Activated CD4-positive, CD25-positive, alpha-beta regulatory T cell treated with anti-CD3 and anti-CD28 coated beads, Interleukin-2, amount 50 U/mL, for 72 hours (primary cell): ENCODE data around the gene GARNL3.
A peak's percentile ranks its signal among the peaks of the same experiment; 100 is the strongest.

Experiments
- DNase-seq: peaks from one replicate; pipeline ENCODE4 v3.0.0; 2021

Gene GARNL3

DNA sequence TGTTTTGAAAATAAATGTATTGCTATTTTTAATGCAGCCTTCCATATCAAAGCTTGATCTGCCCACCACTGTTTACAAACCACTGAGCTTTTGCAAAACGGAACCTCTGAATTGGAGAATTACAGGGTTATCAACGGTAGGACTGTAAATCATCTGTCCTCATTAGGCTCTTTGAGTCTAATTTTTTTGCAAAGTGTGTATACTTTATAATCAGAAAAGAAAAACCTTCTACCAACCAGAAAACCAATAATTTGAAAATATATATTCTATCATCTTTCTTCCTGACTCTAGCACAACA is 125.6 kb downstream of the GARNL3 start:
- DNase-seq: no peak

GRCh38 chr9:127390563-127390962 is 126.0 kb downstream of the GARNL3 start:
- DNase-seq: no peak

- no peak for DNase-seq
Observed at GRCh38 chr9:127392166-127392565, 127.6 kb downstream of the GARNL3 start.

- no peak for DNase-seq
Observed at GRCh38 chr9:127392976-127393375, 128.4 kb downstream of the GARNL3 start.

GRCh38 chr9:127393645-127394044 is 129.1 kb downstream of the GARNL3 start:
- DNase-seq: no peak

DNA sequence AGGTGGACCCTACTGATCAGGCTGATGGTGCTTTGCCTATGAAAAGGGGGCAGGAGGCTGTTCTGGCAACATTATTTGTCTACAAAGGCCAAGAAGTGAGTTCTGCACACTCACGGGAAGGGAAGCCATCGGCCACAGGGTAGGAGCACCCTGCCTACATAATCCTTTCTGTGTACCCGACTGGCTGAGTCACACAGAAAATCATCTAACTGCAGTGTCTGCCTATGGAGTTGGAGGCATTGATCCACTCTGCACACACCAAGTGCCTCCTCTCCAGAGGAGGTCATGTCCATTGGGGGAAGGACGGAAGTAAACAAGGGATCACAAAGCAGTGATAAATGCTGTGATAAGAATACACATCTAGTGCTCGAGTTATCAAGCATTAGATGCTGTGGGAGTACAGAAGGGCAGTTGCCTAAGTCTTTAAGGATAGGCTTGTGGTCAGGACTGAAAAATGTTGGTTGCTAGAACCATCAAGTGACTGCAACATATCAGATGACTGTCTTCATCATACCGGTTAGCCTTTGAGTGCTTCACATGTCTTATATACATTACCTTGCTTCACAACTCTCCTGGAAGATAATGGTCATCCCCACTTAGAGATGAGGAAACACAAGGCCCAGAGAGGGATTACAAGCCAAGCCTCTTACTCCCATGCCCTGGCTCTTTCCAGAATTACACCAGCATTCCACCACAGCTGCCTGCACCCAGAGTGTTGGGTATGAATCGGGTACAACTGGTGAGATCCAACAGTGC is 131.1 kb downstream of the GARNL3 start:
- DNase-seq: no peak

GRCh38 chr9:127396253-127396807 is 131.8 kb downstream of the GARNL3 start:
- no peak for DNase-seq

- DNase-seq: peak; percentile 90
Observed at GRCh38 chr9:127396808-127397645, 132.5 kb downstream of the GARNL3 start, which contains the start of gene SLC2A8. TSS of gene SLC2A8 (plus strand) at chr9:127397169. CDS start at chr9:127397231, 62 bp downstream.

GRCh38 chr9:127397646-127398274 is 133.2 kb downstream of the GARNL3 start:
- no peak for DNase-seq

DNA sequence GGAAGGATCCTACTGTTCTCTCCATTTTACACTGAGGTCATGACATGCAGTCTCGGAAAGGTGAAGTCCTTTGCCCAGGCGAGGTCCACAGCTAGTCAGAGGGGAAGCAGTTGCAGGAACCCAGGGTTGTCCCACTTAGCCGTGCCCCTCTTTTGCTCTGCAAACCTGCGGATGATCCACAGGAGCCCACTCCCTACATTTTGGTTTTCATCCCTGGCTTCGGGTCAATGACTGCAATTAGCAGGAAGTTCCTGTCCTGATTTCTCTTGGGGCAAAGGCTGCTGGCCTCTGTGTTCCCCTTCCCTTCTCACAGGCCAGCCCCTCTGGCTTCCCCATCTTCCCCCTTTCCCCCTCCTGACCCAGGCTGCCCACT is 133.7 kb downstream of the GARNL3 start:
- DNase-seq: no peak

DNA sequence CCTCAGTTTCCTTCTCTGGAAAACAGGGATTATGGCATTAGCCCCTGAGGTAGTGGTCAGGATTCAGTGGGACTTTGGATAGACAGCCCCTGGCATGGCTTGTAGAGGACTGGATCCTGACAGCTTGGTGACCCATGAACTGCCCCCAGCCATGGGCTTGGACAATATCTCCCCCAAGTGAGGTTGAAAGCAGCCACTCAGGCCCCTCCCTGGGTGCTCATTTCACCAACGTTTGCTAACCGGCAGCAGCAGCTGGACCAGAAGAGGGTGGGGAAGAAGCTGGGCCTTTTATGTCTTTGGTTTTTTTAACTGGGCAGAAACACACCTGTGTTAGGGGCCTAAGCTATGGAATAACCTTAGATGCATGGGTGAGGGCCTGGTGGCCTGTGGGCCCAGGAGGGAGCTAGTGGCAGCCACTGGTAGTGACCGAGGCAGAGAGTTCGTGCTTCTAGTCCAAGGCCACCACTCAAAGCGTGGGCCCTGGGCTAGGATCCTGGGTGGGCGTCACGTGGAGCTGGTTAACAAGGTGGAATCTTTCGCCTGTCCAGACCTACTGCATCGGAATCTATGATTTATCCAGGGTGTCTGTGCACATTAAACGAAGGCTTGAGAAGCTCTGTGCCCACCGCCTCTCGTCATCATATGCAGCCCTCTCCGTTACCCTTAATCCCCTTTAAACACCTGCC is 134.3 kb downstream of the GARNL3 start:
- no peak for DNase-seq

DNA sequence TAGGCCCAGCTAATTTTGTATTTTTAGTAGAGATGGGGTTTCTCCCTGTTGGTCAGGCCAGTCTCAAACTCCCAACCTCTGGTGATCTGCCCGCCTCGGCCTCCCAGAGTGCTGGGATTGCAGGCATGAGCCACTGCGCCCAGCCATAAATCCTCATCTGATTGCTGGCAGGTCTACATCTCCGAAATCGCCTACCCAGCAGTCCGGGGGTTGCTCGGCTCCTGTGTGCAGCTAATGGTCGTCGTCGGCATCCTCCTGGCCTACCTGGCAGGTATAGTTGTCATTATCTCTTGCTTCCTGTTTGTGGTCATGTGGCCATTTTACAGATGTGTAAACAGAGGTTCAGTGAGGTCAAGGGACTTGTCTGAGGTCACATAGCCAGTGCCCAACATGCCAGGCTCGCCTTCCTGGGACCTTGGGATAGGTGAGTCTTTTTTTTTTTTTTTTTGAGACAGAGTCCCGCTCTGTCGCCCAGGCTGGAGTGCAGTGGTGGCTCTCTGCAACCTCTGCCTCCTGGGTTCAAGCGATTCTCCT is 135.2 kb downstream of the GARNL3 start:
- DNase-seq: no peak

- DNase-seq: no peak
Observed at GRCh38 chr9:127402401-127403090, 138.0 kb downstream of the GARNL3 start.

GRCh38 chr9:127403507-127404192 is 139.1 kb downstream of the GARNL3 start:
- DNase-seq: no peak

- no peak for DNase-seq
Observed at GRCh38 chr9:127404631-127405030, 140.1 kb downstream of the GARNL3 start.

- DNase-seq: no peak
Observed at GRCh38 chr9:127405344-127406125, 141.0 kb downstream of the GARNL3 start.

DNA sequence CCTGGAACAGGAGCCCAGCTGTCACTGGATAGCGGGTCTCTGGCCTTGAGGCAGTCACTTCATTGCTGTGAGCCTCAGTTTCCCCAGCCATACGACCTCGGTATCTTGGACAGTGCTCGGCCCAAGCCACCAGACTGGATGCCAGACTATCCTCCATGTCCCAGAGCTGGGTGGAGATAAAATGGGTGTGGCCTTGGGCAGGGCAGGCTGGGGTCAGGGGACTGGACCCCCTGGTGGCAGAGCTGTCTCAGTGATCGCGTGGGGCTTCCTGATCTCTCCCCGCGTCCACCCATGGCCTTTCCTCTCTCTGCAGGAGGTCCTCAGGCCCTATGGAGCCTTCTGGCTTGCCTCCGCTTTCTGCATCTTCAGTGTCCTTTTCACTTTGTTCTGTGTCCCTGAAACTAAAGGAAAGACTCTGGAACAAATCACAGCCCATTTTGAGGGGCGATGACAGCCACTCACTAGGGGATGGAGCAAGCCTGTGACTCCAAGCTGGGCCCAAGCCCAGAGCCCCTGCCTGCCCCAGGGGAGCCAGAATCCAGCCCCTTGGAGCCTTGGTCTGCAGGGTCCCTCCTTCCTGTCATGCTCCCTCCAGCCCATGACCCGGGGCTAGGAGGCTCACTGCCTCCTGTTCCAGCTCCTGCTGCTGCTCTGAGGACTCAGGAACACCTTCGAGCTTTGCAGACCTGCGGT is 142.4 kb downstream of the GARNL3 start:
- DNase-seq: no peak

DNA sequence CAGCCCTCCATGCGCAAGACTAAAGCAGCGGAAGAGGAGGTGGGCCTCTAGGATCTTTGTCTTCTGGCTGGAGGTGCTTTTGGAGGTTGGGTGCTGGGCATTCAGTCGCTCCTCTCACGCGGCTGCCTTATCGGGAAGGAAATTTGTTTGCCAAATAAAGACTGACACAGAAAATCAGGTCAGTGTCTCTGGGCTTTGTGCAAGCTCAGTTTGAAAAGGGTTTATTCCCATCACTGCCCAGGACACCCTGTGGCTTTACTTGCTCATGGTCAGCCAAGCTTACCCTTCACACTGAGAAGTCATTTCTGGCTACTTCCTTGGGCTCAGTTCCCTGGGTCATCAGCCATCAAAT is 142.9 kb downstream of the GARNL3 start:
- no peak for DNase-seq

DNA sequence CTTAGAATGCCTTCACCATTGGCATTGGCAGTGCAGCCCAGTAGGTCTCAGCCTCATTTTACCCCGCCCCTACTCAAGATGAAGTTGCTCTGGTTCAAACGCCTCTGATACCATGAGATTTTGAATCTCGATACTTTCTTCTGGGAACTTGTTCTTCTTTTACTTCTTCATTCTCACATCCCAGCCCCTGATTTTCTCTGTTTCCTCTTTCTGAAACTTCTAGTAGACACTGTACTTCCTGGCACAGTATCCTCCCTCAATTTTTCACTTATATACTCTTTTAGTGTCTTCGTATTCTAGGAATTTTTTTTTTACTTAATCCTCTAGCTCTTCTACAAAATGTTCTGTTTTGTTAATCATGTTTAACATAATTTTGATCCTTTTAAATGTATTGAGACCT is 146.5 kb downstream of the GARNL3 start:
- DNase-seq: no peak

GRCh38 chr9:127415141-127415540 is 150.6 kb downstream of the GARNL3 start:
- no peak for DNase-seq
